Naive thymus-derived CD8-positive, alpha-beta T cell (primary cell): ENCODE results near the gene SIVA1. TPM values are rescaled to one million over a fixed set of nuclear protein-coding genes. Genes with fewer than 3 reads are reported as not detected.

ENCODE experiments used
- polyA plus RNA-seq, 3 donors: library from polyadenylated mRNA; unstranded; fragments of 300-500 nt; fragmentation: Illumina TruSeq; gene quantifications; one replicate each; pipeline ENCODE4 v1.2.3, GENCODE V29; 2021
- total RNA-seq, 8 experiments: library from RNA in 2 of 8; stranded (reverse) in 2 of 8; gene quantifications; one replicate each; pipeline ENCODE4 v1.2.3 and lab custom pipeline; 2021 to 2026

SIVA1 gene
- total and polyA plus RNA-seq, 5 experiments from 2014 or later, result 75.4 to 297 (median 248) TPM

Other genes starting within 250 kb of the SIVA1 start
- not detected for gene C14orf180, start 173.4 kb upstream of the SIVA1 start, total RNA-seq
- gene C14orf180, start 173.4 kb upstream of the SIVA1 start, polyA plus RNA-seq, result not detected
- not detected for gene TMEM179, start 148.4 kb upstream of the SIVA1 start, total RNA-seq
- gene TMEM179, start 148.4 kb upstream of the SIVA1 start, polyA plus RNA-seq, result not detected
- gene INF2, start 63.5 kb upstream of the SIVA1 start, total RNA-seq, result 100 to 1,000 TPM; 114 to 121 TPM
- gene INF2, start 63.5 kb upstream of the SIVA1 start, polyA plus RNA-seq, result 1 to 10 TPM; 1.8 to 7.6 (median 5.1) TPM
- gene ADSS1, start 28.9 kb upstream of the SIVA1 start, total RNA-seq, result 1 to 10 TPM; 5.1 to 5.5 TPM
- gene ADSS1, start 28.9 kb upstream of the SIVA1 start, polyA plus RNA-seq, result 1 to 10 TPM in 2 of 3 donors, under 1 TPM in 1; 0.61 to 3.1 (median 1.4) TPM
- 10 to 100 TPM; 88.9 to 95.7 TPM for gene AKT1, start 42.6 kb downstream of the SIVA1 start, total RNA-seq
- gene AKT1, start 42.6 kb downstream of the SIVA1 start, polyA plus RNA-seq, result 10 to 100 TPM in 2 of 3 donors, 1 to 10 TPM in 1; 8.9 to 33.4 (median 23.1) TPM
- 1 to 10 TPM; 8.6 to 9.6 TPM for gene ZBTB42, start 48.0 kb downstream of the SIVA1 start, total RNA-seq
- 1 to 10 TPM; 1.0 to 1.8 (median 1.6) TPM for gene ZBTB42, start 48.0 kb downstream of the SIVA1 start, polyA plus RNA-seq
- 1 to 10 TPM; 4.6 to 4.8 TPM for gene CEP170B, start 112.1 kb downstream of the SIVA1 start, total RNA-seq
- gene CEP170B, start 112.1 kb downstream of the SIVA1 start, polyA plus RNA-seq, result under 1 TPM in 2 of 3 donors, not detected in 1; 0.03 to 0.05 TPM
- gene PLD4, start 171.7 kb downstream of the SIVA1 start, total RNA-seq, result 1 to 10 TPM; 1.2 to 2.2 TPM
- gene PLD4, start 171.7 kb downstream of the SIVA1 start, polyA plus RNA-seq, result under 1 TPM in 2 of 3 donors, not detected in 1; 0.08 to 0.13 TPM
- gene AHNAK2, start 225.2 kb downstream of the SIVA1 start, total RNA-seq, result not detected
- gene AHNAK2, start 225.2 kb downstream of the SIVA1 start, polyA plus RNA-seq, result not detected
- gene CLBA1, start 232.6 kb downstream of the SIVA1 start, total RNA-seq, result 1 to 10 TPM; 2.0 to 2.4 TPM
- gene CLBA1, start 232.6 kb downstream of the SIVA1 start, polyA plus RNA-seq, result 1 to 10 TPM in 2 of 3 donors, under 1 TPM in 1; 0.67 to 2.3 (median 1.2) TPM